GM23338 (cell line): ENCODE measurements around the gene CDC14A. TPM values are rescaled to one million over a fixed set of nuclear protein-coding genes. Genes with fewer than 3 reads are reported as not detected.

Experiments
- ATAC-seq: fragments of 200-7000 bp; cut with Tn5 transposase; 3 replicates; pipeline ENCODE4 v1.9.1; 2020
- DNase-seq: peaks from one replicate; pipeline ENCODE4 v3.0.0-alpha.2; 2015; ENCODE audit warnings: low spot score
- H2AFZ ChIP-seq: fragments of 200-600 bp; sonication (generic); 2 replicates; pipeline ENCODE4 v1.8.0; 2016; ENCODE audit warnings: antibody characterized with exemption, mild to moderate bottlenecking, moderate library complexity
- H3F3A ChIP-seq: fragments of 200-600 bp; sonication (generic); replicated peaks from 2 replicates; pipeline ENCODE4 v1.8.0; 2017; ENCODE audit warnings: antibody characterized with exemption, mixed run types, low read depth
- H3K27ac ChIP-seq: fragments of 200-600 bp; sonication (generic); 2 replicates; pipeline ENCODE4 v1.6.1; 2016; ENCODE audit warnings: low read depth
- H3K27me3 ChIP-seq: fragments of 200-600 bp; sonication (generic); 2 replicates; pipeline ENCODE4 v1.8.0; 2016; ENCODE audit warnings: mild to moderate bottlenecking, mixed run types, moderate library complexity; ENCODE audit not compliant: insufficient read depth
- H3K36me3 ChIP-seq: fragments of 200-600 bp; sonication (generic); 2 replicates; pipeline ENCODE4 v1.8.0; 2016; ENCODE audit warnings: mild to moderate bottlenecking; ENCODE audit not compliant: insufficient read depth
- H3K4me1 ChIP-seq: fragments of 200-600 bp; sonication (generic); 2 replicates; pipeline ENCODE4 v1.8.0; 2016; ENCODE audit warnings: mild to moderate bottlenecking, moderate library complexity; ENCODE audit not compliant: insufficient read depth
- H3K4me2 ChIP-seq: fragments of 200-600 bp; sonication (generic); 2 replicates; pipeline ENCODE4 v1.7.1; 2017; ENCODE audit warnings: mixed run types
- H3K4me3 ChIP-seq: fragments of 200-600 bp; sonication (generic); 2 replicates; pipeline ENCODE4 v1.6.1; 2016; ENCODE audit warnings: mixed run types
- H3K79me2 ChIP-seq: fragments of 200-600 bp; sonication (generic); replicated peaks from 2 replicates; pipeline ENCODE4 v1.8.0; 2017; ENCODE audit warnings: mild to moderate bottlenecking; ENCODE audit not compliant: insufficient read depth
- H3K9me2 ChIP-seq: fragments of 200-600 bp; sonication (generic); 2 replicates; pipeline ENCODE4 v1.8.0; 2017; ENCODE audit not compliant: insufficient read depth
- H4K20me1 ChIP-seq: fragments of 200-600 bp; sonication (generic); replicated peaks from 2 replicates; pipeline ENCODE4 v1.8.0; 2017; ENCODE audit warnings: mild to moderate bottlenecking; ENCODE audit not compliant: insufficient read depth
- H3K27ac Mint-ChIP-seq: 2 replicates; pipeline ENCODE4 v1.8.0; 2020; ENCODE audit warnings: inconsistent platforms, mild to moderate bottlenecking, moderate library complexity, mixed read lengths
- H3K27me3 Mint-ChIP-seq: 3 replicates; pipeline ENCODE4 v1.8.0; 2022; ENCODE audit warnings: low read depth, mild to moderate bottlenecking, moderate library complexity, mixed read lengths, inconsistent platforms; ENCODE audit not compliant: insufficient read depth, poor library complexity
- H3K36me3 Mint-ChIP-seq: 3 replicates; pipeline ENCODE4 v1.8.0; 2021; ENCODE audit warnings: low read depth, mild to moderate bottlenecking, inconsistent platforms, moderate library complexity, mixed read lengths
- H3K4me1 Mint-ChIP-seq: 3 replicates; pipeline ENCODE4 v1.8.0; 2020; ENCODE audit warnings: mild to moderate bottlenecking, inconsistent platforms, mixed read lengths
- H3K4me3 Mint-ChIP-seq: 3 replicates; pipeline ENCODE4 v1.8.0; 2021; ENCODE audit warnings: moderate library complexity, mild to moderate bottlenecking, inconsistent platforms, mixed read lengths
- H3K9me3 Mint-ChIP-seq: 3 replicates; pipeline ENCODE4 v1.8.0; 2020; ENCODE audit warnings: moderate library complexity, mild to moderate bottlenecking, inconsistent platforms, mixed read lengths
- CREB1 ChIP-seq: fragments of 250-450 bp; sonication (Bioruptor Pico); IDR thresholded peaks from 2 replicates; pipeline ENCODE4 v1.5.0; 2020; ENCODE audit warnings: low read depth, mild to moderate bottlenecking, moderate library complexity
- ETS1 ChIP-seq: IDR thresholded peaks from 2 replicates; pipeline ENCODE4 v1.6.1; 2016; ENCODE audit warnings: antibody characterized with exemption
- EZH2 ChIP-seq: fragments of 200-600 bp; sonication (generic); IDR thresholded peaks from one replicate; pipeline ENCODE4 v1.8.0; 2017; ENCODE audit warnings: antibody characterized with exemption, mild to moderate bottlenecking, low read depth; ENCODE audit not compliant: unreplicated experiment
- EZH2phosphoT487 ChIP-seq: fragments of 200-600 bp; sonication (generic); IDR thresholded peaks from one replicate; pipeline ENCODE4 v1.8.1; 2018; ENCODE audit warnings: antibody characterized with exemption; ENCODE audit not compliant: unreplicated experiment
- JUNB ChIP-seq: IDR thresholded peaks from one replicate; pipeline ENCODE4 v1.6.1; 2016; ENCODE audit warnings: antibody characterized with exemption; ENCODE audit not compliant: unreplicated experiment
- NANOG ChIP-seq: IDR thresholded peaks from 2 replicates; pipeline ENCODE4 v1.6.1; 2016; ENCODE audit warnings: antibody characterized with exemption, borderline replicate concordance
- POLR2AphosphoS5 ChIP-seq: IDR thresholded peaks from 2 replicates; pipeline ENCODE4 v1.6.1; 2016; ENCODE audit warnings: antibody characterized with exemption, low read depth
- REST ChIP-seq: IDR thresholded peaks from one replicate; pipeline ENCODE4 v1.6.1; 2018; ENCODE audit warnings: antibody characterized with exemption; ENCODE audit not compliant: unreplicated experiment
- STAT1 ChIP-seq: IDR thresholded peaks from one replicate; pipeline ENCODE4 v1.6.1; 2016; ENCODE audit warnings: antibody characterized with exemption; ENCODE audit not compliant: unreplicated experiment
- ZNF114 ChIP-seq: fragments of 250-450 bp; sonication (Bioruptor Pico); IDR thresholded peaks from 2 replicates; pipeline ENCODE4 v1.5.0; 2020; ENCODE audit warnings: mild to moderate bottlenecking, moderate library complexity
- ZNF331 ChIP-seq: fragments of 250-450 bp; sonication (Bioruptor Pico); IDR thresholded peaks from 2 replicates; pipeline ENCODE4 v1.5.0; 2020; ENCODE audit warnings: low read depth, mild to moderate bottlenecking, moderate library complexity
- ZNF462 ChIP-seq: fragments of 250-450 bp; sonication (Bioruptor Pico); IDR thresholded peaks from 2 replicates; pipeline ENCODE4 v1.5.0; 2020; ENCODE audit warnings: mild to moderate bottlenecking, moderate library complexity
- polyA plus RNA-seq: library from polyadenylated mRNA; unstranded; fragments of >200 nt; fragmentation: Nextera tagmentation; extraction: Ambion mirVana; gene quantifications from 2 replicates; pipeline ENCODE4 v1.2.1, GENCODE V29; 2016
- total RNA-seq: library from RNA; depleted of rRNA; stranded (reverse); fragments of >200 nt; shearing (Covaris generic); gene quantifications from 2 replicates; pipeline ENCODE4 v1.2.3, GENCODE V29; 2014

CDC14A gene
- total and polyA plus RNA-seq, 2 experiments from 2014 or later, result 11.1 to 20.8 TPM

GRCh38 chr1:100530880-100531487 is 178.7 kb downstream of the CDC14A start:
- H3K4me1 ChIP-seq, result peaks cover 3% of the 10 kb centered on the region; the same call in 1 of the 2 replicates
- H3K36me3 ChIP-seq, result no peaks in the 10 kb centered on the region
- DNase-seq (no peak), ATAC-seq (no peak)
- Mint-ChIP-seq H3K4me3 (no peak overlapping the region), H3K4me1 (peaks cover 12% of the 10 kb centered on the region), H3K9me3 (no peaks in the 10 kb centered on the region), H3K36me3 (no peaks in the 10 kb centered on the region), H3K27ac (no peak overlapping the region), H3K27me3 (no peaks in the 10 kb centered on the region)
- no peaks in the 10 kb centered on the region for H3F3A ChIP-seq
- H2AFZ ChIP-seq, result no peak overlapping the region
- H3K9me2 ChIP-seq, result no peaks in the 10 kb centered on the region
- no peak overlapping the region for H3K4me2 ChIP-seq
- H3K4me3 ChIP-seq, result no peak overlapping the region
- peaks cover 3% of the 10 kb centered on the region; the same call in 1 of the 2 replicates for H3K27me3 ChIP-seq
- H3K79me2 ChIP-seq, result no peaks in the 10 kb centered on the region
- no peak for TF ChIP-seq STAT1
- no peak for TF ChIP-seq ZNF331
- no peak for TF ChIP-seq CREB1 (CRISPR knock-in tag)
- no peak for TF ChIP-seq EZH2
- no peak for TF ChIP-seq EZH2phosphoT487
- TF ChIP-seq ZNF114 (CRISPR knock-in tag), result no peak
- TF ChIP-seq POLR2AphosphoS5, result no peak
- no peak for TF ChIP-seq REST
- TF ChIP-seq ZNF462 (CRISPR knock-in tag), result no peak
- no peak for TF ChIP-seq ETS1
- TF ChIP-seq JUNB, result no peak
- TF ChIP-seq NANOG, result no peak
- no peaks in the 10 kb centered on the region for H4K20me1 ChIP-seq
- no peak overlapping the region for H3K27ac ChIP-seq
